Naive thymus-derived CD4-positive, alpha-beta T cell (primary cell): ENCODE data around the gene HACD2. TPM values are rescaled to one million over a fixed set of nuclear protein-coding genes. Genes with fewer than 3 reads are reported as not detected.

Source experiments
- ATAC-seq: fragments of 150-1000 bp; cut with Tn5 transposase; 2 replicates; pipeline ENCODE4 v1.10.0; 2021; ENCODE audit warnings: mild to moderate bottlenecking, moderate library complexity
- CTCF ChIA-PET: fragments of 350-600 bp; sonication (Branson Sonifier 250); formaldehyde crosslinking; loops from one replicate; lab custom pipeline; 2021; ENCODE audit warnings: antibody characterized with exemption; lab: Charles Lee
- POLR2A ChIA-PET: fragments of 350-600 bp; sonication (Branson Sonifier 250); formaldehyde crosslinking; loops from one replicate; lab custom pipeline; 2021; ENCODE audit warnings: antibody characterized with exemption, inconsistent platforms; lab: Charles Lee
- DNase-seq, 9 donors: peaks; one replicate each; pipeline versions ENCODE4 v3.0.0 to v3.0.0-alpha.2; 2020 to 2022; ENCODE audit warnings: mixed read lengths in 1 of 9
- H3K27ac ChIP-seq: one replicate; pipeline ENCODE4 v1.7.0; 2013; ENCODE audit warnings: mild to moderate bottlenecking, low read depth, low read length, moderate library complexity
- H3K27me3 ChIP-seq, 2 donors: one replicate each; pipeline ENCODE4 v1.7.0; 2013; ENCODE audit warnings: low read length in 2 of 2, mild to moderate bottlenecking in 2 of 2, moderate library complexity in 2 of 2; ENCODE audit not compliant: control insufficient read depth in 2 of 2, insufficient read depth in 2 of 2
- H3K36me3 ChIP-seq, 3 experiments: 1 replicate in 2 of 3; 2 replicates in 1 of 3; pipeline ENCODE4 v1.7.0; 2013; ENCODE audit warnings: low read length in 3 of 3, mild to moderate bottlenecking in 3 of 3, moderate library complexity in 1 of 3; ENCODE audit not compliant: insufficient read depth in 3 of 3, control insufficient read depth in 2 of 3
- H3K4me1 ChIP-seq, 2 donors: one replicate each; pipeline ENCODE4 v1.7.0; 2013; ENCODE audit warnings: low read length in 2 of 2, mild to moderate bottlenecking in 2 of 2, moderate library complexity in 1 of 2; ENCODE audit not compliant: control insufficient read depth in 2 of 2, insufficient read depth in 2 of 2
- H3K4me3 ChIP-seq: 2 replicates; pipeline ENCODE4 v1.7.0; 2013; ENCODE audit warnings: mild to moderate bottlenecking, low read length
- H3K9me3 ChIP-seq, 3 experiments: 1 replicate in 2 of 3; 2 replicates in 1 of 3; pipeline ENCODE4 v1.7.0; 2013; ENCODE audit warnings: low read length in 3 of 3; ENCODE audit not compliant: control insufficient read depth in 2 of 3
- H3K27ac Mint-ChIP-seq, 9 donors: one replicate each; pipeline ENCODE4 v1.8.0; 2020 to 2022; ENCODE audit warnings: mixed read lengths in 9 of 9, mild to moderate bottlenecking in 8 of 9, moderate library complexity in 5 of 9, inconsistent platforms in 2 of 9
- H3K27me3 Mint-ChIP-seq, 5 donors: one replicate each; pipeline ENCODE4 v1.8.0; 2021 to 2022; ENCODE audit warnings: mixed read lengths in 5 of 5, mild to moderate bottlenecking in 1 of 5
- H3K36me3 Mint-ChIP-seq, 5 donors: one replicate each; pipeline ENCODE4 v1.8.0; 2020 to 2022; ENCODE audit warnings: mixed read lengths in 5 of 5, mild to moderate bottlenecking in 3 of 5, inconsistent platforms in 1 of 5
- H3K4me1 Mint-ChIP-seq, 7 donors: one replicate each; pipeline ENCODE4 v1.8.0; 2020 to 2022; ENCODE audit warnings: mixed read lengths in 7 of 7, mild to moderate bottlenecking in 3 of 7, inconsistent platforms in 1 of 7
- H3K4me3 Mint-ChIP-seq, 10 donors: one replicate each; pipeline ENCODE4 v1.8.0; 2020 to 2022; ENCODE audit warnings: mild to moderate bottlenecking in 10 of 10, mixed read lengths in 10 of 10, moderate library complexity in 6 of 10, inconsistent platforms in 2 of 10
- H3K9me3 Mint-ChIP-seq, 11 donors: one replicate each; pipeline ENCODE4 v1.8.0; 2020 to 2022; ENCODE audit warnings: mixed read lengths in 11 of 11, mild to moderate bottlenecking in 4 of 11, inconsistent platforms in 1 of 11, moderate library complexity in 1 of 11
- intact Hi-C, 2 donors: fragments of 100-400 bp; cut with micrococcal nuclease; formaldehyde crosslinking; loops; one replicate each; pipeline ENCODE4 v1.15.1; 2023
- polyA plus RNA-seq, 2 donors: library from polyadenylated mRNA; unstranded; fragments of 300-500 nt; fragmentation: Illumina TruSeq; gene quantifications; one replicate each; pipeline ENCODE4 v1.2.3, GENCODE V29; 2021
- total RNA-seq, 6 experiments: library from RNA in 5 of 6; stranded (reverse) in 5 of 6; gene quantifications; 1 replicate in 5 of 6; 2 replicates in 1 of 6; pipeline ENCODE4 v1.2.3 and lab custom pipeline; 2021 to 2026

HACD2 gene
- total and polyA plus RNA-seq, 7 experiments from 2014 or later = 14.7 to 28.3 (median 19.8) TPM

- Mint-ChIP-seq H3K27me3 (peaks cover 0 to 20% (median 0%) of the 10 kb centered on the region in 5 donors), H3K4me1 (no peaks in the 10 kb centered on the region), H3K4me3 (no peak overlapping the region), H3K36me3 (no peaks in the 10 kb centered on the region), H3K9me3 (no peaks in the 10 kb centered on the region), H3K27ac (no peak overlapping the region)
- ChIA-PET CTCF (interaction anchor here (1.2 kb wide), 1 partner anchor 18 kb away, joined by 3 read pairs; no protein-coding TSS in a partner anchor), POLR2A (no interaction called here)
- no peak overlapping the region for H3K27ac ChIP-seq
- no peaks in the 10 kb centered on the region for H3K27me3 ChIP-seq
- no peaks in the 10 kb centered on the region for H3K9me3 ChIP-seq
- H3K36me3 ChIP-seq = no peaks in the 10 kb centered on the region
- DNase-seq = no peak
- no peak for ATAC-seq
- intact Hi-C loops = no loop called here
- H3K4me3 ChIP-seq = no peak overlapping the region
- H3K4me1 ChIP-seq = no peaks in the 10 kb centered on the region
These were observed 101.7 kb downstream of the HACD2 start for GRCh38 chr3:123483146-123483545.

GRCh38 chr3:123481722-123482457 lies 103.0 kb downstream of the HACD2 start:
- POLR2A ChIA-PET = no interaction called here
- Mint-ChIP-seq H3K27ac (no peak overlapping the region), H3K27me3 (peaks cover 4 to 30% (median 10%) of the 10 kb centered on the region in 5 donors), H3K4me3 (no peak overlapping the region), H3K36me3 (no peaks in the 10 kb centered on the region), H3K9me3 (no peaks in the 10 kb centered on the region), H3K4me1 (no peaks in the 10 kb centered on the region)
- Histone ChIP-seq H3K4me3 (no peak overlapping the region), H3K4me1 (no peaks in the 10 kb centered on the region), H3K27me3 (no peaks in the 10 kb centered on the region), H3K36me3 (no peaks in the 10 kb centered on the region), H3K9me3 (no peaks in the 10 kb centered on the region), H3K27ac (no peak overlapping the region)
- no peak for DNase-seq
- no peak for ATAC-seq
- intact Hi-C loops = no loop called here
- CTCF ChIA-PET = no interaction called here

- Mint-ChIP-seq H3K4me3 (no peak overlapping the region), H3K36me3 (no peaks in the 10 kb centered on the region), H3K4me1 (no peaks in the 10 kb centered on the region), H3K27me3 (peaks cover 6 to 36% (median 16%) of the 10 kb centered on the region in 5 donors), H3K27ac (no peak overlapping the region), H3K9me3 (no peaks in the 10 kb centered on the region)
- Histone ChIP-seq H3K9me3 (no peaks in the 10 kb centered on the region), H3K27ac (no peak overlapping the region), H3K36me3 (no peaks in the 10 kb centered on the region), H3K4me3 (no peak overlapping the region), H3K4me1 (no peaks in the 10 kb centered on the region), H3K27me3 (no peaks in the 10 kb centered on the region)
- DNase-seq (no peak), ATAC-seq (no peak)
- intact Hi-C loops = no loop called here
- POLR2A ChIA-PET = no interaction called here
- CTCF ChIA-PET = no interaction called here
These were observed 103.8 kb downstream of the HACD2 start for GRCh38 chr3:123481071-123481470.

- Histone ChIP-seq H3K27me3 (no peaks in the 10 kb centered on the region), H3K4me3 (no peak overlapping the region), H3K9me3 (no peaks in the 10 kb centered on the region), H3K4me1 (no peaks in the 10 kb centered on the region), H3K36me3 (no peaks in the 10 kb centered on the region), H3K27ac (no peak overlapping the region)
- H3K27ac Mint-ChIP-seq = no peak overlapping the region
- H3K27me3 Mint-ChIP-seq = peaks cover 6 to 39% (median 18%) of the 10 kb centered on the region in 5 donors
- ChIA-PET POLR2A (no interaction called here), CTCF (no interaction called here)
- DNase-seq (no peak), ATAC-seq (no peak)
- H3K4me1 Mint-ChIP-seq = peaks cover 0 to 2% (median 0%) of the 10 kb centered on the region in 7 donors
- intact Hi-C loops = no loop called here
- no peak overlapping the region for H3K4me3 Mint-ChIP-seq
- H3K9me3 Mint-ChIP-seq = no peaks in the 10 kb centered on the region
- H3K36me3 Mint-ChIP-seq = no peaks in the 10 kb centered on the region
These were observed 104.4 kb downstream of the HACD2 start for GRCh38 chr3:123480428-123480827.

- no peaks in the 10 kb centered on the region for H3K4me1 ChIP-seq
- Mint-ChIP-seq H3K4me1 (peaks cover 0 to 2% (median 0%) of the 10 kb centered on the region in 7 donors), H3K27ac (no peak overlapping the region)
These were observed 105.0 kb downstream of the HACD2 start for GRCh38 chr3:123479891-123480290.

GRCh38 chr3:123478314-123478713 lies 106.5 kb downstream of the HACD2 start:
- H3K4me3 Mint-ChIP-seq = no peak overlapping the region
- DNase-seq = no peak

More at GRCh38 chr3:123479891-123480290, 105.0 kb downstream of the HACD2 start:
- no peaks in the 10 kb centered on the region for H3K9me3 Mint-ChIP-seq
- H3K9me3 ChIP-seq = no peaks in the 10 kb centered on the region
- intact Hi-C loops = no loop called here
- no peaks in the 10 kb centered on the region for H3K36me3 Mint-ChIP-seq
- peaks cover 11 to 39% (median 22%) of the 10 kb centered on the region in 5 donors for H3K27me3 Mint-ChIP-seq
- POLR2A ChIA-PET = no interaction called here
- DNase-seq = no peak
- no peak overlapping the region for H3K4me3 Mint-ChIP-seq
- ATAC-seq = no peak
- no peaks in the 10 kb centered on the region for H3K27me3 ChIP-seq
- H3K36me3 ChIP-seq = no peaks in the 10 kb centered on the region
- H3K27ac ChIP-seq = no peak overlapping the region
- CTCF ChIA-PET = no interaction called here
- H3K4me3 ChIP-seq = no peak overlapping the region

More at GRCh38 chr3:123478314-123478713, 106.5 kb downstream of the HACD2 start:
- Mint-ChIP-seq H3K36me3 (no peaks in the 10 kb centered on the region), H3K9me3 (no peaks in the 10 kb centered on the region), H3K4me1 (peaks cover 0 to 2% (median 0%) of the 10 kb centered on the region in 7 donors), H3K27me3 (peaks cover 15 to 38% (median 22%) of the 10 kb centered on the region in 5 donors), H3K27ac (no peak overlapping the region)
- no peak overlapping the region for H3K4me3 ChIP-seq
- no peak for ATAC-seq
- no peaks in the 10 kb centered on the region for H3K36me3 ChIP-seq
- POLR2A ChIA-PET = no interaction called here
- no peaks in the 10 kb centered on the region for H3K4me1 ChIP-seq
- intact Hi-C loops = no loop called here
- no peak overlapping the region for H3K27ac ChIP-seq
- no peaks in the 10 kb centered on the region for H3K9me3 ChIP-seq
- CTCF ChIA-PET = no interaction called here
- no peaks in the 10 kb centered on the region for H3K27me3 ChIP-seq
